Hindlimb muscle (tissue), 1 donor: ENCODE measurements around the gene PNCK. TPM values are rescaled to one million over a fixed set of nuclear protein-coding genes. Genes with fewer than 3 reads are reported as not detected.

ENCODE experiments used
- DNase-seq: peaks from one replicate; pipeline ENCODE4 v3.0.0-alpha.2; 2013
- polyA plus RNA-seq: library from polyadenylated mRNA; unstranded; fragments of 120-200 nt; gene quantifications from one replicate; pipeline ENCODE4 v1.2.1, GENCODE V29; 2013; ENCODE audit not compliant: insufficient read length

The PNCK gene
- polyA plus RNA-seq, 1 donor = 3.5 TPM

GRCh38 chrX:153657161-153657560 is 16.5 kb downstream of the PNCK start:
- DNase-seq = no peak

GRCh38 chrX:153653556-153653955 is 20.1 kb downstream of the PNCK start:
- no peak for DNase-seq

- no peak for DNase-seq
Measured at GRCh38 chrX:153651540-153652079, 22.0 kb downstream of the PNCK start.

GRCh38 chrX:153650959-153651358 is 22.7 kb downstream of the PNCK start:
- DNase-seq = no peak

GRCh38 chrX:153649915-153650782 is 23.5 kb downstream of the PNCK start:
- no peak for DNase-seq

GRCh38 chrX:153649178-153649914 is 24.3 kb downstream of the PNCK start:
- no peak for DNase-seq

GRCh38 chrX:153648358-153649177 is 25.0 kb downstream of the PNCK start:
- DNase-seq = no peak

- DNase-seq = no peak
Measured at GRCh38 chrX:153647461-153648357, 25.9 kb downstream of the PNCK start.

- no peak for DNase-seq
Measured at GRCh38 chrX:153646620-153647373, 26.8 kb downstream of the PNCK start, which contains the start of gene DUSP9. DUSP9 (plus strand) TSS chrX:153647203; CDS start chrX:153647954, 751 bp downstream.

GRCh38 chrX:153645921-153646488 is 27.6 kb downstream of the PNCK start:
- no peak for DNase-seq

- no peak for DNase-seq
Measured at GRCh38 chrX:153645151-153645550, 28.5 kb downstream of the PNCK start.

- DNase-seq = no peak
Measured at GRCh38 chrX:153644356-153645125, 29.1 kb downstream of the PNCK start.

GRCh38 chrX:153643431-153644351 is 29.9 kb downstream of the PNCK start:
- DNase-seq = no peak

GRCh38 chrX:153642655-153643430 is 30.8 kb downstream of the PNCK start:
- no peak for DNase-seq

GRCh38 chrX:153642051-153642654 is 31.5 kb downstream of the PNCK start:
- DNase-seq = no peak

- DNase-seq = no peak
Measured at GRCh38 chrX:153641627-153642026, 32.0 kb downstream of the PNCK start.
